Measurements from ENCODE around the gene SLC29A2.

The SLC29A2 gene

GRCh38 chr11:66365711-66366619, 5.6 kb downstream of the SLC29A2 start:
- no peak for TF ChIP-seq CTCF (IDR thresholded peaks at IDR 0.05; ENCODE audit: control insufficient read depth, extremely low read depth, insufficient read depth)
- no peak for DNase-seq (ENCODE audit: low read depth)

GRCh38 chr11:66365166-66365565, 6.4 kb downstream of the SLC29A2 start:
- no peak for DNase-seq (ENCODE audit: low read depth)
- no peak for TF ChIP-seq CTCF (IDR thresholded peaks at IDR 0.05; ENCODE audit: control insufficient read depth, extremely low read depth, insufficient read depth)

More at GRCh38 chr11:66365711-66366619, 5.6 kb downstream of the SLC29A2 start:
- H3K4me3 ChIP-seq (ENCODE audit: low read depth, low read length) = no peak overlapping the region

GRCh38 chr11:66363805-66364535, 7.6 kb downstream of the SLC29A2 start:
- DNase-seq (ENCODE audit: low read depth) = no peak
- H3K4me3 ChIP-seq (ENCODE audit: low read depth, low read length) = no peak overlapping the region
- peak; percentile 78 for TF ChIP-seq CTCF (IDR thresholded peaks at IDR 0.05; ENCODE audit: control insufficient read depth, extremely low read depth, insufficient read depth)

More at GRCh38 chr11:66365166-66365565, 6.4 kb downstream of the SLC29A2 start:
- no peak overlapping the region for H3K4me3 ChIP-seq (ENCODE audit: low read depth, low read length)

- no peak for DNase-seq (ENCODE audit: low read depth)
- H3K4me3 ChIP-seq (ENCODE audit: low read depth, low read length) = no peak overlapping the region
- no peak for TF ChIP-seq CTCF (IDR thresholded peaks at IDR 0.05; ENCODE audit: control insufficient read depth, extremely low read depth, insufficient read depth)
Observed at GRCh38 chr11:66363187-66363601, 8.4 kb downstream of the SLC29A2 start.

GRCh38 chr11:66362481-66363147, 8.9 kb downstream of the SLC29A2 start:
- no peak overlapping the region for H3K4me3 ChIP-seq (ENCODE audit: low read depth, low read length)

More at GRCh38 chr11:66362481-66363147, 8.9 kb downstream of the SLC29A2 start:
- no peak for TF ChIP-seq CTCF (IDR thresholded peaks at IDR 0.05; ENCODE audit: control insufficient read depth, extremely low read depth, insufficient read depth)
- DNase-seq (ENCODE audit: low read depth) = no peak

Data from LNCaP clone FGC (cell line).